ENCODE measurements around the gene PMPCA.

GRCh38 chr9:136432591-136432990, 22.1 kb downstream of the PMPCA start:
- TF ChIP-seq, protein P1, sequence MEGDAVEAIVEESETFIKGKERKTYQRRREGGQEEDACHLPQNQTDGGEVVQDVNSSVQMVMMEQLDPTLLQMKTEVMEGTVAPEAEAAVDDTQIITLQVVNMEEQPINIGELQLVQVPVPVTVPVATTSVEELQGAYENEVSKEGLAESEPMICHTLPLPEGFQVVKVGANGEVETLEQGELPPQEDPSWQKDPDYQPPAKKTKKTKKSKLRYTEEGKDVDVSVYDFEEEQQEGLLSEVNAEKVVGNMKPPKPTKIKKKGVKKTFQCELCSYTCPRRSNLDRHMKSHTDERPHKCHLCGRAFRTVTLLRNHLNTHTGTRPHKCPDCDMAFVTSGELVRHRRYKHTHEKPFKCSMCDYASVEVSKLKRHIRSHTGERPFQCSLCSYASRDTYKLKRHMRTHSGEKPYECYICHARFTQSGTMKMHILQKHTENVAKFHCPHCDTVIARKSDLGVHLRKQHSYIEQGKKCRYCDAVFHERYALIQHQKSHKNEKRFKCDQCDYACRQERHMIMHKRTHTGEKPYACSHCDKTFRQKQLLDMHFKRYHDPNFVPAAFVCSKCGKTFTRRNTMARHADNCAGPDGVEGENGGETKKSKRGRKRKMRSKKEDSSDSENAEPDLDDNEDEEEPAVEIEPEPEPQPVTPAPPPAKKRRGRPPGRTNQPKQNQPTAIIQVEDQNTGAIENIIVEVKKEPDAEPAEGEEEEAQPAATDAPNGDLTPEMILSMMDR (IDR thresholded peaks at IDR 0.05) = no peak
- TF ChIP-seq MAX (CRISPR knock-in tag; IDR thresholded peaks at IDR 0.05) = no peak
- TF ChIP-seq ESRRA (CRISPR knock-in tag; IDR thresholded peaks at IDR 0.05; ENCODE audit: borderline replicate concordance) = no peak
- TF ChIP-seq NR2C2 (CRISPR knock-in tag; IDR thresholded peaks at IDR 0.05) = no peak
